Stimulated activated CD4-positive, alpha-beta T cell treated with anti-CD3 and anti-CD28 coated beads, Interleukin-2, amount 100 ng/mL, for 48 hours (primary cell): ENCODE data around the gene URB1.
"Not testable (repeated sequence)": the region's sequence is repeated elsewhere in the genome, so short reads cannot be mapped to it uniquely, and the experiment has no call there.

Experiments
- DNase-seq, 2 donors: peaks; one replicate each; pipeline ENCODE4 v3.0.0-alpha.2; 2020

URB1 gene

DNA sequence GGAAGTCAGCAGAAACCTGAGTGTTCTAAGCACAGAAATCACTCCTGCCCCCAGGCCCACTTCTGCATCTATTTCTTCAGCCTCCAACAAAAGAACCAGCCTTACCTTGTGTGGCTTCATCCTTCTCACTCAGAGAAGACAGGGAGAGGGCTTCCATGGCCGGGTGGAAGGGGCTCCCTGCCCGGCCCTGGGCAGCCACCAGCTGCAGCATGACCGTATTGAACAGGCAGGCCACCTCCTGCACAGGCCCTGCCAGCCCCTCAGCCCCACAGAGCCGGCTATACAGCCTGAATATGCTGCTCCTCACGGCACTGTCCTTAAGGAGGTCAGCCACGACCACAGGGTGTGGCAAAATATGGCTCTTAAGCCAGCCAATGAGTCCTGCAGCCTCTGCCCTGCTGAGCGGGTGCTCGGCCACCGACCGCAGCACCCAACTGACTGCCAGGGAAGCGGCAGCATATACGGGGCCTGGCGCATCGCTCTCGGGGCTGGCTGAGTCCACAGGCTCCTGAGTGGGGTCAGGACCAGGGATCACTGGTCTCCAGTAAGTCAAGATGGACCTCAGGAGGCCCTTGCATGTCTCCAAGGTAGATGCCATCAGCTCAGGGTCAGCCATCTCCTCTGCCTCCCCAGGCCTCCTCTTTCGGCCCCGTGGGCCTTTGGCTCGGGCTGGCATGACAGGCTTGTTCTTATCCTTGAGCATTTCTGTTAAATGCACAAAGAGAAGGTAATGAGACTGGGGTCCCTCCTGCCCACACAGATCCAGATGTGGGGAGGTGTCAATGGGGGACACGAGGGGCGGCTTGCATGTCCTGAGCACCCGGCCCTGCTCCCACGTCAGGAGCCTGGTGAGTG lies 76.2 kb downstream of the URB1 start:
- no peak for DNase-seq

DNA sequence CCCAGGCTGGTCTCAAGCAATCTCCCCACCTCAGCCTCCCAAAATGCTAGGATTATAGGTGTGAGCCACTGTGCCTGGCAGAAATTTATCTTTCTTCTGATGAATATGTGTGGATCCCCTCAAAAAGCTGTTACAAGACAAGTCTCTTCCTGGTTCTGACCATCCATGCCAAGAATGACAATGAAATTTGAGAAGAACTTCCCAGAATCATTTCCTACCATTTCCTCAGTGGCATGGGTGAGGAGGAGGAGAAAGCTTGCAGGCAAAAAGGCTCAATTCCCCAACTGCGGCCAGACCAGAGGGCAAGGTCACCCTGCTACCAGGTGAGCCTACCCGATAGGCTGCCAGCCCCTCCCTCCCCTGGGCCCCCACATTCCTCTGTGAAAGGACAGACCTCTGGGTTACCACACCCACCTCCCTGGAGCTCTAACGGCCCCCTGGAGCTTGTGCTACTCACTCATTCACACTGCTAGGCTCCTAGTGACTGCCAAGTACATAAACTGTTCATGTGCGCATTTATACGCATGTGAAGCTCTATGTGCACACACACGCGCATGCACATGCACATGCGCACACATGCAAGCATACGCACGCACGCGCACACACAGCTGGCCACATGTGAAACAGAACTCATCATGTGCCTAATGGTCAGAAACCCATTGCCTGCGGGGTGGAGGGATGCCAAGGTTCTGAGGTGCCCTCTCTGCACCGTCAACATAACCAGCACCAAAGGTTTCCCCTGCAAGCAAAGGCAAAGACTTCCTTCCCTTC lies 77.1 kb downstream of the URB1 start:
- no peak for DNase-seq

- no peak for DNase-seq
These were observed 78.0 kb downstream of the URB1 start for GRCh38 chr21:32314806-32315205.

DNA sequence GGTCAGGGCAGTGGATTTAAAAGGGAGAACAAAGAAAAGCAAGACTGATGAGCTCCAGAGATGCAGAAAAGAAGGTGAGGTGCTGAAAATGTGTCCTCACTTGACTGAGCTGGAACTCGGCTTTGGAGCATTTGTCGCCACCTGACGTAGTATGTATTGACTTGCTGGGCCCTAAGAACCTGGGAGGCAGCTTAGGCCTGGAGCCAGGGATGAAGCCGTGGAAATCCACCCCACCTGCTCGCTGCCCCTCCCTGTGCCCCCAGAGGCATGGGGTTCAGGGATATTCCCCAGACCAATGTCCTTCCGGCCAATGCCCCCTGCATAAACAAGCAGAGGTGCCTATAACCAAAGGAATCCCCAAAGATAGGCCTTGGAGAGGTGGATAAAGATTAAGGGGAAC lies 79.8 kb downstream of the URB1 start:
- DNase-seq, result no peak

DNA sequence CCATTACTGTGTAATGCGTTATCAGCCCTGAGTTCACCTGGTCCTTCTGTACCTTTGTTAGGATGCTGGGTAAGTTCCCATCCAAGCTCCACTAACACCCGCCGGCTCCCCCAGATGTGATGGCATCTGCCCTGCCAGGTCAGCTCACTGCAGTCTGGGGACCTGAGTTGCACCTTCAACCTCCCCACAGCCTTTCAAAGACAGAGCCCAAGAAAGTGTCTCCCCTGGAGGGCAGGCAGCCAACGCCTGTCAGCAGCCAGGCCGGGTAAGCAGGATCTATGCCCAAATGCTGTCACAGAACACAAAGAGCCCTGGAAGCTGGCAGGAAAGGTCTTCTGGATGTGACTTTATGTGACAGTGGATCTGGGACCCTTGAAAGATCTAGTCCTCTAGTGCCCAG lies 80.5 kb downstream of the URB1 start:
- no peak for DNase-seq

GRCh38 chr21:32311621-32312020 lies 81.2 kb downstream of the URB1 start:
- DNase-seq, result no peak

- DNase-seq, result not testable (repeated sequence)
These were observed 81.8 kb downstream of the URB1 start for GRCh38 chr21:32310976-32311375.

GRCh38 chr21:32309906-32310460 lies 82.8 kb downstream of the URB1 start:
- no peak for DNase-seq

- no peak for DNase-seq
These were observed 84.1 kb downstream of the URB1 start for GRCh38 chr21:32308696-32309095.

DNA sequence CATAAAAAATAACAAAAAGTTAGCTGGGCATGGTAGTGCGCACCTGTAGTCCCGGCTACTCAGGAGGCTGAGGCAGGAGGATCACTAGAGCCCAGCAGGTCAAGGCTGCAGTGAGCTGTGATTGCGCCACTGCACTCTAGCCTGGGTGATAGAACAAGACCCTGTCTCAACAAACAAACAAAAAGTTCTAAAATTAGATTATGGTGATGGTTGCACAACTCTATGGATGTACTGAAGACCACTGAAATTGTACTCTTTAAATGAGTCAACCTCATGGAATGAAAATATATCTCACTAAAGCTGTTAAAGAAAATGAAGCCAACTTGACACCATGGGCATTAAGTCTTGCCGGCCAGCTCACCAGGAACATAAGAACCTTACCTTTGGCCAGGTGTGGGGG lies 85.1 kb downstream of the URB1 start:
- DNase-seq, result no peak

DNA sequence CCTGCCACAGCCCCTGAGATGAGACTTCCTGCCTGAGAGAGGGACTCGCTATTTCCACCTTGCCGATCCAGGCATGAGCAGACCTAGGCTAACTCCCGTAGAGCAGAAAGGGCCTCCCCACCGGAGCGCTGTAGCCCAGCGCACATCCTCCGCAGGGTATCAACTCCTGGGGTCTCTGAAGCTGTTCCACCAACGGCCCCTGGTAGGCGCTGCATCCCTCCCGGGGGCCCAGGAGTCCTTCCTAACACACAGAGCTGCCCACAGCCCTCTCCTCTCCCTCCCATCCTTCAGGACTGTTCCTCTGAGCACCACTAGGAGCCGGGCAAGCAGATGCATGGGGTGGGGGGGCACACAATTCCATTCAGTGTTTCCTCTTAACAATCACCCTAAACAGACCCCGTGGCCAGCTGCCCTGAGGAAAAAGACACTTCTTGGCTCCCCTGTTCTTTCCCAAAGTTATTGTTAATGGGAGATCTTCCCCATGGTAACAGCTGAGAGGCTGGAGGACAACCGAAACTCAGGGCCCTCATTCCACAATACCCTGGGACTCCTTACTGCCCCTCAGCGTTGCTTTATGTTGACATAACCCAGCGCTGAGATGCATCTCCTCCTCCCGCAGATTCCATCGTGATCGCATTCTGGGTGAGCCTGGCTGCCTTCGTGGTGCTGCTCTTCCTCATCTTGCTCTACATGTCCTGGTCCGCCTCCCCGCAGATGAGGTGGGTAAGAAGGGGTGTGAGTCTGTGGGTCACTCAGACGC lies 86.6 kb downstream of the URB1 start:
- DNase-seq, result no peak

DNA sequence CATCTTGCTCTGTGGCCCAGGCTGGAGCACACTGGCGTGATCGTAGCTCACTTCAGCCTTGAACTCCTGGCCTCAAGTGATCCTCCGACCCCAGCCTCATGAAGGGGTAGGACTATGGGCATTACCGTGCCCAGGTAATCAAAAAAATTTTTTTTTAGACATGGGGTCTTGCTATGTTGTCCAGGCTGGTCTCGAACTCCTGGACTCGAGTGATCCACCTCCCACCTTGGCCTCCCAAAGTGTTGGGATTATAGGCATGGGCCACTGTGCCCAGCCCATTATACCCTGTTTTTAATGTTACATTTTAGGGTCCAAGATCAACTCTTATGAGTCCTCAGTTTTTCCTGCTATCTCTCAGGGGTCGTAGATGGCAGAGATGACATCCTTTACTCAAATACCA lies 87.8 kb downstream of the URB1 start:
- DNase-seq, result no peak

DNA sequence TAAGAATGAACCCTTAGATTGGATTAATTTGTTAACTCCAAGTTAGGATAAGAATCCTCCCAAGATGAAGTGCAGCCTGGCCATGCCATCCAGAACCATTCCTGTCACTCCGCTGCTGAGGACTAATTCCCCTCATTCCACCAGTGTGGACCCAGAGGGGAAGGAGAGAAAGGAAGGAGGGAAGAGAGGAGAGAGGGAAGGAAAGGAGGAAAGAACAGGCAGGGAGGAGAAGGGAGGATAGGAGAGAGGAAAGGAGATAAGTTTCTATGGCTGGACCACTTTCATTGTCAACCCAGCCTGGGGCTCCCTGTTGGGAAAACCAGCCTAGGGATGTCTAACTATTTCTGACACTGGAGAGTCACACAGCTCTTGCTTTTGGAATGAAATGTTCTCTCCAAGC lies 89.4 kb downstream of the URB1 start:
- DNase-seq, result no peak

GRCh38 chr21:32302560-32302959 lies 90.3 kb downstream of the URB1 start:
- DNase-seq, result no peak

DNA sequence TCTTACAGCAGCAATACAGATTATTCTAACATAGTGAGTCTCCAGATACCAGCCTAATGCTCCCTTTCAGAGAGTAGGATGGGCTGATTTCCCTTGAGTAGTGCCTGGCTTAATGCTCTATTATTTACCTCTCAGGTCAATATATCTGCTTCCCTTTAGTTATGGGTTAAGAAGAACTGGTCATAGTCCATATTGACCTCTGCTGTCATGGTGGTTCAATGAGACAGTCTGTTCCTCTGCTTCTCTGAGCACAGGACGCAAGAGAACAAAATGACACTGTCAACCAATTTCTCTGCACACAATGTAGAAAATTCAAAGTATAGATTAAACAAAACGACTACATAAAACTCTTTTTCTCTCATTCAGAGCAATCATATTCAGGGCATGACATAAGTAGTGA lies 91.2 kb downstream of the URB1 start:
- no peak for DNase-seq

- DNase-seq, result no peak
These were observed 92.6 kb downstream of the URB1 start for GRCh38 chr21:32300117-32300681.

GRCh38 chr21:32299695-32300094 lies 93.1 kb downstream of the URB1 start:
- DNase-seq, result no peak

DNA sequence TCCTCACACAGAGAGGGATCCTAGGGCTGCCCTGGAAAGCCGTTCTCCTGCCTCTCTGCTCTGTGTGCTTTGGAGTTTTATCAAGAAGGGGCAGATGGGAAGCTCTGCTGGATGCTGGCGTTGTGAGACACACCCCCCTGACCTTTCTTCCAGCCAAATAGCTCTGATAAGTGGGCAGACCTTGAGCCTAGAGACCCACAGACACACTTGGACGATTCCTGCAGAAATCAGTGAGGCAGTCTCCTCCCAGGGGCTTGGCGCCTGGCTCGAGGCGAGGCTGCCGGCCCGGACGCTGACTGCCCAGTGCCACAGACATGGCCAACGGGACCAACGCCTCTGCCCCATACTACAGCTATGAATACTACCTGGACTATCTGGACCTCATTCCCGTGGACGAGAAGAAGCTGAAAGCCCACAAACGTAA lies 94.1 kb downstream of the URB1 start, which contains the start of gene MRAP:
TSS of gene MRAP (plus strand) at position 198 of the 424 bp plus-strand sequence. CDS start at position 315, 117 bp downstream.
- DNase-seq, result no peak

DNA sequence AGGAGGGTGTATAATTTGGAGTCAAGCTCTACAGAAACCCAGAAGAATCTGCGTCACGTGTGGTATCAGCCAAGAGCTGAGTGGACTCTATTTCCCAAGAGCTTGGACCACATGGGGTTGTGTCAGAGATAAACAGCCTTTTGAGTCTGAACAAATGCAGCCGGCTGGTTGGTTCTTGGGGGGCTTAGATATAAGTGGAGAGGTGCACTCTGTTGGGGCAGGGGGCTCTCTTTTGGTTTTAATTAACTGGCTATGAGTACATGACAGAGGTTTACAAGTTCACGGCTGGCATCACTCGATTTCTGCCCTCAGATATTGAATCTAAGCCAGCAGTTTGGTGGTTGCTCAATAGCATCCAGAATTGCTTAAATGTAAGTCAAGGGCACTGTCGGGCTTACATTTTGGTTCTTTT lies 94.7 kb downstream of the URB1 start:
- no peak for DNase-seq

DNA sequence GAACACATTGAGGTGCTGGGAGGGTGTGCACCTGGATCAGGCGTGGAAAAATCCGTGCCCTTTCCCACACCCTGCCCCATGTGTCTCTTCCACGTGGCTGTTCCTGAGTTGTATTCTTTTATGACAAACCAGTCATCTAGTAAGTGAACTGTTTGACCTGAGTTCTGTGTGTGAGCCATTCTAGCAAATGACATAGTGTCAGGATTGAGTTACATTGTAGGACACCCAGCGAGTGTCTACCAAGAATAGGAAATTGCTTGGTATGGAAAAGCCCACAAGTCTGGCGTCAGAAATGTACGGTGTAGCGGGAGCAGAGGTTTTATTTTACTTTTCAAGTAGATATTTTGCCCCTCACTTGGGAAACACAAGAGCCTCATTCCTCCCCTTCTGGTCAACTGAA lies 95.4 kb downstream of the URB1 start:
- no peak for DNase-seq

GRCh38 chr21:32285476-32285875 lies 107.3 kb downstream of the URB1 start:
- DNase-seq, result no peak

DNA sequence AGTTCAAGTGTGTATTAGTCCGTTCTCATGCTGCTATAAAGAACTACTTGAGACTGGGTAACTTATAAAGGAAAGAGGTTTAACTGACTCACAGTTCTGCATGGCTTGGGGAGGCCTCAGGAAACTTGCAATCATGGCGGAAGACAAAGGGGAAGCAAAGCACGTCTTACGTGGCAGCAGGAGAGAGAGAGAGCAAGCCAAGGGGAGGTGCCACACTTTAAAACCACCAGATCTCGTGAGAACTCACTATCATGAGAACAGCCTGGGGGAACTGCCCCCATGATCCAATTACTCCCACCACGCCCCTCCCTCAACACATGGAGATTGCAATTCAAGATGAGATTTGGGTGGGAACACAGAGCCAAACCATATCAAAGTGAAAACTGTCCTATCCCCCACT lies 109.8 kb downstream of the URB1 start:
- no peak for DNase-seq

DNA sequence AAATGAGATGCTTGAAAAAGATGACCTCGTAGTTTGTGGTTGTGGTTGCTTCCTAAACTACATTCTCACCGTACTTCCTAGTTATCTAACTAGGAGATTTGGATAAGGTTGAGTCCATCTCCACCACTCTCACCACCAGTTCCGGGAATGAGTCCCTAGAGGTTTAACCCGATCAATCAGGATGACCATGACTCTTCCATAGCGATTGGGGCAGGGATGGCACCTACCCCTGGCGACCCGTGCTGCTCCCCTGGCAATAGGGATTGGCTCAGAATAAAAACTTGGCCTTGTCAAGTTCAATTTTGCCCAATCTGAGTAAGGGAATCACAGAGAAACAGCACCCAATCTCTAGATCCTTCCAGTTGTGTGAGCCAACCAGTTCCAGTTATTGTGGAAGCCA lies 111.3 kb downstream of the URB1 start:
- DNase-seq, result no peak
